HG03159 (cell line): ENCODE results near the gene ANKRD39.
"Not testable (repeated sequence)": the region's sequence is repeated elsewhere in the genome, so short reads cannot be mapped to it uniquely, and the experiment has no call there.

Experiments used
- ATAC-seq: cut with Tn5 transposase; IDR thresholded peaks from one replicate; pipeline ENCODE4 v1.9.1; 2021; ENCODE audit warnings: mild to moderate bottlenecking, moderate library complexity; ENCODE audit not compliant: unreplicated experiment

Gene ANKRD39

DNA sequence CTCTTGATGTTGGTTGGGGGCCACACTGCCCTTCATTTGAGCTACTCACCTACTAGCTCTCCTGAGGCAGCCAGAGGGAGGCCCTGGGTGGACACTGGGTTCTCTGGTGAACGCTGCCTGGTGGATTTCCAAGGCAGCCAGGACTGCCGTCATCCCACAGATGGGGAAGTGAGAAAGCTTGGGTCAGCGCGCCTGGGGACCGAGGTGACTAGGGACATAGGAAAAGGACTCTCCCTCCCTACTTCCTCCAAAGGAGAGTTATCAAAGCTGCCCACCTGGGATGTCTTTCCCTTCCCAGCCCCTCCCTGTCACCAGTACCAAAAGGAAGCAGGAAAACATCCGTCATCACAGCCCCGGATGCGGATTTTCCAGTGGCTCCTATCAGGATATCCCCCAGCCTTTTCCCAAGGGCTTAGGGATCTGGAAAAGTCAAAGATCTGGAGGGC is 15.9 kb upstream of the ANKRD39 start:
- no peak for ATAC-seq

DNA sequence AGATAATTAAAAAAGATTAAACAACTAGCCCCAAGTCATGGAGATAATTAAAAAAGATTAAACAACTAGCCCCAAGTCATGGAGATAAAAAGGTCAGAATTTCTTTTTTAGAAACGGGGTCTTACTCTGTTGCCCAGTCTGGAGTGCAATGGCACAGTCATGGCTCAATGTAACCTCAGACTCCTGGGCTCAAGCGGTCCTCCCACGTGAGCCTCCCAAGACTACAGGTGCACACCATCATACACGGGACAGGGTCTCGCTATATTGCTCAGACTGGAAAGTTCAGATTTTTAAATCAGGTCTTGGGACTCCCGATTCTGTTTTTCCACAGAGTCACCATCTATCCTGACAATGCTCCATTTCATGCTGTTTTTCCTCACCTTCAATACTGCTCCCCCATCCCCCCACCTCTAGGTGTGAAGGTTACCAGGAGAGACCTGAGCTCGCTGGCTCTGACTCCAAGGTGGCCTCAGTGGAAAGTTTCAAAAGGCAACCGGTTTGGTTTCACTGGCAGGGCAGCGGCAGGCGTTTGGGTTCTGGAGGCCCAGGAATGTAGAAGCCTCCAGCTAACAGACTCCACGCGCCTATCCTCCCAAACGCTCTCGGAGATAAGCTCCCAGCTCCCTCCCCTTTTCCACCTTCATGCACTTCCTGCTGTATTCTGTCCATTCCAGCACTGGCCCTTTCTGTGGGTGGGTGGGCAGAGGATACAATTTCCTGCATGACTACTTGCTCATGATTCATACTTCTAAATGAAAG is 15.0 kb upstream of the ANKRD39 start:
- ATAC-seq: no peak

DNA sequence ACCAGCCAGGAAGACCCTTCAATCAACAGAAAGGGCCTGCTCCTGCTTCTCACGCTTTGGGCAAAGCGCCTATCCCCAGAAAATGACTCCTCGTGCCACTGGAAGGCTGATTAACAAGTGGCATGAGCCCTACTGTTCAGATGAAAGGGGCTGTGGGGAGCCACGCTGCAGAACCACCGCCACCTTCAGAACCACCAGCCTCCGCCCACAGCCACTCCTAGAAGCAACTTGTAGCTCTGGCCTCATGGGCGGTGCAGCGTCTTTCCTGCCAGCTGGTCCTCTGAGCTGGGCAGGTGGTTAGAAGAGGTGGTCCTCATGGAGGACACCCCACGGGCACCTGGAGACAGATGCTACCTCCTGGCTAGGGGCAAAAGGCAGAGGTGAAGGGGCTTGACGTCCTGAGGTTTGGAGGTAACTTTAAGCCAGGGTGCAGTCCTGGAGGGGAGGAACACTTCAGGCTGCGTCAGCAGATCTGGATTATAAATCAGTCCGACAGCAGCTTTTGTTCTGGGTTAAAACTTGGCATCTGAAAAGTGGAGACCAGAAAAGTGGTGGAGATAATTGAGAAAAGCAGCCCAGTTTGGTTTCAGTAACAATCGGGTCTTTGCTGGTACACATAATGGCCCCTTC is 12.9 kb upstream of the ANKRD39 start:
- no peak for ATAC-seq

DNA sequence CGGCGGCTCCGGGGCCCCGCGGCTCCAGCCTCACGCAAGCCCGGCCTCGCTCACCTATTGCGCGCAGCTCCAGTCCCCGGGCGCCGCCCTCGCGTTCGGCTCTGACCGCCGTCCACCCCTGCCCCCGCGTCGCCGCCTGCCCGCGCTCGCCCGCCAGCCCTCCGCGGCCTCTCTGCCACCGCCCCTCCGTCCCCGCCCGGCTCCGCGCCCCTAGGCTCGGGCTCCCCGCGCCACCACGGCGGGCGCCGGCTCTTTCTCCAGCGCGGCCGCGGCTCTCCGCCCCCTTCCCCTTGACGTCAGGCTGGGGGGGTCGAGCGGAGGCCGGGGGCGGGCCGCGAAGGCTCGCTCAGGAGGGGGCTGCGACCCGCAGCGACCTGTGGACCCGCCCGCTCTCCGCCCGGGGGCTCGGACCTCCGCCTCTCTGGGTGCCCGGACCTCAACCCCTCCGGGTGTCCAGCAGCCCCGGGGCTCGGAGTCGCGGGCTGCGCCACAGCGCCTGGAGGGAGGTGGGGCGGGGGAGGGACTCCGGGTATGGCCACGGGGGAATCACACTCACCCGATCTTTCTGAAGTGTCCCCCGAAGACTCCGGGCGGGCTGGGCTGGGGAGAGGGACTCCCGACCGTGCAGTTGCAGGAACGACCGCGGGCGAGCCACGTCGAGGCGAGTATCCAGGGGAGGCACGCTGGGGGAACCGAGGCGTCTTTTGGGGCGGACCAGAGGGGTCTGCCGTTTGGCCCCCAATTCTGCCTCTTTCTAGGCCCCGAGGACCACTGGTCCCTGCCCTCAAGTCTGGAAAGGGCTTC is 12.2 kb upstream of the ANKRD39 start, which contains the start of gene SEMA4C:
TSS of gene SEMA4C (minus strand) at position 259 of the 804 bp plus-strand sequence. CDS start 2,194 bp downstream, outside the sequence.
- ATAC-seq: no peak

GRCh38 chr2:96869281-96869821 is 11.5 kb upstream of the ANKRD39 start:
- ATAC-seq: peak; percentile 5

DNA sequence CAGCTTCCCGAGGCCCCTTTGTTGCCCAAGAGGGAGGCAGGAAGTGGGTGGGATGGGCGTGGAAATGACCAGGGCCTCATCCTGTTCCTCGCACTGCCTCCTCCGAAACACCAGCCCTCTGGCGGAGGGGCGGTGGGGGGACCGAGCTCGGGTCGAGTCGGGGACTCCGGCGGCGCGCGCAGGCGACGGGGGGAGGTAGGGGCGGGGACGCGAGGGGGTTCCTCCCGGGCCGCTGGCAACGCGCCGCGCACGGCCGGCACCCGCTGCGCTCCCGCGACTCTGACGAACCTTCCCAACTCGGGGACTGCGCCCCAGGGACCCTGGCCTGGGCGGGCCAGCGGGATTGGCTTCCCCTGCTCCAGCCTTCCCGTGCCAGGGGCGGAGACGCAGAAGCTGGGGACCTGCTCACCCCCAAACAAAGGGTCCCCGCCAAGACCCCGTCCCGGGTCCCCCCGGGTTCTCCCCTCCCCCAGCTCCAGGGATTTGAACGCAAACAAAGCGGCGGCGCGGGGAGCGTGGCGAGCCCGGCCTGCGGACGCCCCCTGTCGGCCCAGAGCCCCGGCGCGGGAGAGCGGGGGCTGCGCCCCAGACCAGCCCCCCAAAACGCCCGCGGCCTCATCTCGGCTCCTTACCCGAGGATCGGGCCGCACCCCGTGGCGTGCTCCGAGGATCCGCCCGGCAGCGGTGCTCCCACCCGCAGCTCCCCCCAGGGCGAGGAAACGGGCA is 10.9 kb upstream of the ANKRD39 start:
- peak; percentile 39 for ATAC-seq

DNA sequence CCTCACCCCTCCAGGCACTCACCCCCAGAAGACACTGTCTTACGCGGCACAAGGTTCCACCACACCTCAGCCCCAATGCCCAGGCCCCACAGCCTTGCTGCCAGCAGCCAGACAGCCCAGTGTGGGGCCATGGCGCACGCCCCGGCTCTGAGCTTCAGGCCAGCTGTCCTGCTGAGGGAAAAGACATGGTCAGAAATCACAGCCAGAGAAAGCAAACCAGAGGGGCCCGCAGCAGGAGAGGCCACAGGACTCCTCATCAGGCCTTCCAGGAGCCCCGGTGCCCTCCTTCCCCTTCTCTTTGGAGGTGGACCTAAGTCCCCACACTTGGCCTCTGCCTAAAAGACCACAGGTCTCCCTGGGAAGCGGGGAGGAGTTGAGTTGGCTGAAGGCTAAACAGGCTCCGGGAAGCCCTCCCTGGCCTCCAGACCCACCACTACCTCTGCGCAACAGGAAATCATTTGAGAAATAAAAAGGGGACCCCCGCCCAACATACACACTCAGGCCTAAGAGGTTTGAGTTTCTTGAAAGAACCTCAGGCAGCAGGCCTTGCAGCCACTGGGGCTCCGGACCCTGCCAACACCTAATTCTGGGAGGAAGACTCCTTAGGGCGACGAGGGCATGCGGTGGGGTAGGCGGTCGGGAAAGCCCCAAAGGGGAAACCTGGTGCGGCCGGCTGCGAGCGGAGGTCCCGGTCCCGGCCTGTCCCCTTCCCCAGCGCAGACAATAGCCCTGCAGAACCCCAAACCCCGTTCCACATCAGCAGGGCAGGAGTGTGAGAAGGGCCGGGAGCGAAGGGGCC is 10.1 kb upstream of the ANKRD39 start:
- no peak for ATAC-seq

DNA sequence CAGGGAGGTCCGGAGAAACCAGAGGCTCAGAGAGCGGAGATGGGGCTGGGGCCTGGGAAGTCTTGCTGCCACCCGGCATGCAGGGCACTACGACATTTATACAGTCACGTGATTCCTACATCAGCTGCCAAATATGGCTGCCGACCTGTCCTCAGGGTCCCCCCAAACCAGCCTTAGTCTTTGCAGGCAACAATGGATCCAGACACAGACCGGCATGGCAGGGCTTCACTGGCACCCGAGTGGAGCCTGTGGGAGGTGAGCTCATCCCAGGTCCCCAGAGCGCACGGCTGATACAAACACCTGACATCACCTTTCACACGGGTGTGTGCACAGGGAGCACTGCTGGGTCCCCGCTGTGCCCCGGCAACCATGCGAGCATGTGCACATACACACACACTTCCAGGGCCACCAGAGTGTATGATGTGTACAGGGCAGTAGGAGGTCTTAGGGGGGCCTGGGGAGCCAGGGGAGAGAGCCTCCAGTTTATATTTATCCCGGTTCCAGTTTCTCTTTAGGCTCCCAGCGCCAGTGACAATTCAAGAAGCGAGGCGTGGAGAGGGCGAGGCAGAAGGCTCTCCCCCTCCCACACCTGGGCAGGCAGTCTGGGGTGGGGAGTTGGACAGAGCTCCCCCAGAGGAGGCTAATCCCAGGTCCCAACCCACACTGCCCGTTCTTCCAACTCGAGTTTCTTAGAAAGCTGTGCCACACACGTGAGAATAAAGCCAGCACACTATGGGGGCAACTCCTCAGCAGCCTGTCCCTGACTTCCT is 9.4 kb upstream of the ANKRD39 start:
- ATAC-seq: no peak

GRCh38 chr2:96866586-96866985 is 8.8 kb upstream of the ANKRD39 start:
- no peak for ATAC-seq

GRCh38 chr2:96866149-96866548 is 8.3 kb upstream of the ANKRD39 start:
- no peak for ATAC-seq

- ATAC-seq: no peak
These were observed 7.8 kb upstream of the ANKRD39 start for GRCh38 chr2:96865654-96866053.

- ATAC-seq: no peak
These were observed 6.7 kb upstream of the ANKRD39 start for GRCh38 chr2:96864343-96865091.

- ATAC-seq: no peak
These were observed 5.9 kb upstream of the ANKRD39 start for GRCh38 chr2:96863575-96864342.

- not testable (repeated sequence) for ATAC-seq
These were observed 5.2 kb upstream of the ANKRD39 start for GRCh38 chr2:96863056-96863455.

DNA sequence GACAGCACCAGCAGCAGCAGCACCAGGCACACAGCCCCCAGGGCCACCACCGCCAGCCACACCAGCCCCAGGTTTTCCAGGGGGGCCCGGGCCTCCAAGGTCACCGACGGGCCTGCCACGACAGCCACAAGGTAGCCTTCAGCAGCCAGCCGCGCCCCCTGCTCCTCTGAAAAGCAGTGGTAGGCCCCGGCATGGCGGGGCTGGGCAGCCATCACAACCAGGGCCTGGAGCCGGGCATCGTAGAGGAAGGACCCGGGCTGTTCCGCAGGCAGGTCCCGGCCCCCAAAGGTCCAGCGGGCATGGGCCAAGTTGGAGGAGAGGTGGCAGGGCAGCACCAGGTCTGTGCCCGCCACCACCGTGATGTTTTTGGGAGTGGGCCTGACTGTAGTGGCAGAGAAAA is 3.3 kb upstream of the ANKRD39 start:
- ATAC-seq: no peak

- ATAC-seq: no peak
These were observed 2.5 kb upstream of the ANKRD39 start for GRCh38 chr2:96860065-96861029.
